DND-41 (cell line): ENCODE data around the gene SPNS2.

Source experiments
- ATAC-seq: fragments of 200-7000 bp; cut with Tn5 transposase; 3 replicates; pipeline ENCODE4 v1.9.1; 2021; ENCODE audit warnings: low read depth; ENCODE audit not compliant: insufficient read depth
- DNase-seq: peaks from one replicate; pipeline ENCODE4 v3.0.0-alpha.2; 2020
- H2AFZ ChIP-seq: 2 replicates; pipeline ENCODE4 v1.6.0; 2012; ENCODE audit warnings: low read depth, low read length
- H3K27ac ChIP-seq: 2 replicates; pipeline ENCODE4 v1.5.1; 2012; ENCODE audit warnings: low read length, inconsistent platforms
- H3K27me3 ChIP-seq: fragments of 200-600 bp; sonication (generic); 2 replicates; pipeline ENCODE4 v1.6.0; 2012; ENCODE audit warnings: low read length, mild to moderate bottlenecking, inconsistent platforms; ENCODE audit not compliant: insufficient read depth, poor library complexity
- H3K36me3 ChIP-seq: 2 replicates; pipeline ENCODE4 v1.5.1; 2012; ENCODE audit warnings: low read length, inconsistent platforms; ENCODE audit not compliant: insufficient read depth
- H3K4me1 ChIP-seq: 2 replicates; pipeline ENCODE4 v1.5.1; 2012; ENCODE audit warnings: mild to moderate bottlenecking, low read length; ENCODE audit not compliant: insufficient read depth
- H3K4me2 ChIP-seq: 2 replicates; pipeline ENCODE4 v1.6.0; 2012; ENCODE audit warnings: mild to moderate bottlenecking, moderate library complexity, low read length, inconsistent platforms; ENCODE audit not compliant: insufficient read depth
- H3K4me3 ChIP-seq, 2 experiments: fragments of 200-600 bp in 1 of 2; shearing (Covaris generic) in 1 of 2; 2 replicates each; pipeline ENCODE4 v1.5.1; 2012 to 2016; ENCODE audit warnings: inconsistent platforms in 2 of 2, low read length in 2 of 2, mild to moderate bottlenecking in 2 of 2, low read depth in 1 of 2, moderate library complexity in 1 of 2
- H3K79me2 ChIP-seq: 2 replicates; pipeline ENCODE4 v1.6.0; 2012; ENCODE audit warnings: low read length, inconsistent platforms; ENCODE audit not compliant: insufficient read depth
- H3K9ac ChIP-seq: 2 replicates; pipeline ENCODE4 v1.6.0; 2012; ENCODE audit warnings: low read depth, mild to moderate bottlenecking, inconsistent platforms, low read length, moderate library complexity
- H3K9me3 ChIP-seq: 2 replicates; pipeline ENCODE4 v1.5.1; 2012; ENCODE audit warnings: low read length, moderate library complexity, mild to moderate bottlenecking, inconsistent platforms; ENCODE audit not compliant: insufficient read depth, severe bottlenecking
- H4K20me1 ChIP-seq: 2 replicates; pipeline ENCODE4 v1.6.0; 2012; ENCODE audit warnings: low read length; ENCODE audit not compliant: insufficient read depth
- EZH2 ChIP-seq: IDR thresholded peaks from 3 replicates; pipeline ENCODE4 v1.6.1; 2012; ENCODE audit warnings: borderline replicate concordance, low read depth, mild to moderate bottlenecking, moderate library complexity, low read length, inconsistent platforms; ENCODE audit not compliant: severe bottlenecking
- TF ChIP-seq, protein P1 (sequence below): IDR thresholded peaks from 2 replicates; pipeline ENCODE4 v1.5.1; 2012; ENCODE audit warnings: borderline replicate concordance, low read length, moderate library complexity, mild to moderate bottlenecking; ENCODE audit not compliant: poor library complexity, severe bottlenecking; ENCODE audit errors: extremely low read depth

Gene SPNS2

DNA sequence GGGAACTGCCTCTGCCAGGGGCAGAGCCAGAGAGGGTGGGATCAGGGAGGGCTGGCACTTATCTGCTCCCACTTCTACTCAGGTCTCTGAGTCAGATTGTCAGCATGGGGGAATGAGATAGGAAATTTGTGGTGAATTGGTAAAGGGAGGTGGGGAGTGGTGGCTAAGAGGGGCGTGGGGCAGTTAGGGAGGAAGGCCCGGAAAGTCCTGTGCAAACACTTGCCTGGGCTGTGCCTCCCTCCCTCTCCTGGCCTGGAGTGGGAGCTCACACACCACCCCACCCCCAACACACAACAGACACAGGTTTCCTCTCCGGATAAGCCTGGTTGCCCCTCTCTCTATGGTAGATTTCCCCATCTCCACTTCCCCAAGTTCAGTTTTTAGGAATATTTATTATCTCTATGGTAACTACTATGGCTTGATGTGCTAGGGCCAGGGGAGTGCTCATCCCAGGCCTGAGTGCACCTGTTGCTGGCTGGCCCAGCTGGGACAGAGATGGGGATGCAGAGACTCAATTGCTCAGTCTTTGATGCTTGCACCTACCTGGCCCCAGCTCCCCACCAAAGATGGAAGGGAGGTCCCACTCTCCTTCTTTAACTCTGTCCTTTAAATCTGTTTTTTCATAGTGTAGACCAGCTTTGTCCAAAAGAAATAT is 2.7 kb downstream of the SPNS2 start:
- no peak for ATAC-seq
- Histone ChIP-seq H3K27ac (no peak overlapping the region), H3K9me3 (no peaks in the 10 kb centered on the region), H3K4me1 (peaks cover 27% of the 10 kb centered on the region), H3K4me3 (no peak overlapping the region), H3K79me2 (no peaks in the 10 kb centered on the region), H3K4me2 (no peak overlapping the region), H3K9ac (no peak overlapping the region), H2AFZ (no peak overlapping the region), H3K27me3 (peaks cover 28% of the 10 kb centered on the region), H4K20me1 (peaks cover 49% of the 10 kb centered on the region), H3K36me3 (no peaks in the 10 kb centered on the region)
- DNase-seq, result no peak
- TF ChIP-seq EZH2, result no peak
- TF ChIP-seq, protein P1, sequence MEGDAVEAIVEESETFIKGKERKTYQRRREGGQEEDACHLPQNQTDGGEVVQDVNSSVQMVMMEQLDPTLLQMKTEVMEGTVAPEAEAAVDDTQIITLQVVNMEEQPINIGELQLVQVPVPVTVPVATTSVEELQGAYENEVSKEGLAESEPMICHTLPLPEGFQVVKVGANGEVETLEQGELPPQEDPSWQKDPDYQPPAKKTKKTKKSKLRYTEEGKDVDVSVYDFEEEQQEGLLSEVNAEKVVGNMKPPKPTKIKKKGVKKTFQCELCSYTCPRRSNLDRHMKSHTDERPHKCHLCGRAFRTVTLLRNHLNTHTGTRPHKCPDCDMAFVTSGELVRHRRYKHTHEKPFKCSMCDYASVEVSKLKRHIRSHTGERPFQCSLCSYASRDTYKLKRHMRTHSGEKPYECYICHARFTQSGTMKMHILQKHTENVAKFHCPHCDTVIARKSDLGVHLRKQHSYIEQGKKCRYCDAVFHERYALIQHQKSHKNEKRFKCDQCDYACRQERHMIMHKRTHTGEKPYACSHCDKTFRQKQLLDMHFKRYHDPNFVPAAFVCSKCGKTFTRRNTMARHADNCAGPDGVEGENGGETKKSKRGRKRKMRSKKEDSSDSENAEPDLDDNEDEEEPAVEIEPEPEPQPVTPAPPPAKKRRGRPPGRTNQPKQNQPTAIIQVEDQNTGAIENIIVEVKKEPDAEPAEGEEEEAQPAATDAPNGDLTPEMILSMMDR, result no peak

DNA sequence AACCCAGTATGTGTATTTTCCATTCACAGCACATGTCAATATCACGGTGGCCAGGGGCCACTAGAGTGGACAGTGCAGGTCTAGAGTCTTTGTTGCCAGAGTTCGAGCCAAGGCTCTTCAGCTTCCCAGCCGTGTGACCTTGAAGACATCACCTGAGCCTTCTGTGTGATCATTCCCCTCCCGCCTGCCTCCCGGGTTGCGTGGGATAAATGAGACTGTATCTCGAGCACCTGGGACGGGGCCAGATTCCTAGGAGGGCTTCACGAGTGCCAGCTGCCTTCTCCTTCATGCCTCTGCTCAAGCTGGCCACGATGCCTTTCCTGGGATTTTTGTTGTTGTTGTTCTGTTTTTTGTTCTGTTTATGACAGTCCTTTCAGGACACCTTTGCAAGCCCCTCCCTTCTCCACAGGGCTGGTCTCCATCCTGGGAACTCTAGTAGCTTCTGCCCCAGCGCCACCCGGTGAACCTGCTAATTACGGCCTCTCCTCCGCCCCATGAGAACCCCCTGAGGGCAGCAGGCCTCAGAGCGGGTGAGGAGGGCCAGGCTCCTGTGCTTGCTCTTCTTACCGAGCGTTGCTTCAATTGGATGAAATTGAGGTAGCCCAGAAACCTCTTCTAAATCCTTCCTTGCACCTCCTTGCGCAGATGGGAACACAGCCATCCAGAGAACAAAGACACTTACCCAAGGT is 3.9 kb downstream of the SPNS2 start:
- DNase-seq (no peak), ATAC-seq (no peak)
- Histone ChIP-seq H3K27me3 (peaks cover 28% of the 10 kb centered on the region), H3K4me1 (peaks cover 27% of the 10 kb centered on the region), H3K36me3 (no peaks in the 10 kb centered on the region), H4K20me1 (peaks cover 43% of the 10 kb centered on the region), H3K4me3 (no peak overlapping the region), H2AFZ (no peak overlapping the region), H3K27ac (no peak overlapping the region), H3K9ac (no peak overlapping the region), H3K9me3 (no peaks in the 10 kb centered on the region), H3K4me2 (no peak overlapping the region), H3K79me2 (no peaks in the 10 kb centered on the region)
- TF ChIP-seq EZH2, result no peak
- TF ChIP-seq, protein P1, result no peak

DNA sequence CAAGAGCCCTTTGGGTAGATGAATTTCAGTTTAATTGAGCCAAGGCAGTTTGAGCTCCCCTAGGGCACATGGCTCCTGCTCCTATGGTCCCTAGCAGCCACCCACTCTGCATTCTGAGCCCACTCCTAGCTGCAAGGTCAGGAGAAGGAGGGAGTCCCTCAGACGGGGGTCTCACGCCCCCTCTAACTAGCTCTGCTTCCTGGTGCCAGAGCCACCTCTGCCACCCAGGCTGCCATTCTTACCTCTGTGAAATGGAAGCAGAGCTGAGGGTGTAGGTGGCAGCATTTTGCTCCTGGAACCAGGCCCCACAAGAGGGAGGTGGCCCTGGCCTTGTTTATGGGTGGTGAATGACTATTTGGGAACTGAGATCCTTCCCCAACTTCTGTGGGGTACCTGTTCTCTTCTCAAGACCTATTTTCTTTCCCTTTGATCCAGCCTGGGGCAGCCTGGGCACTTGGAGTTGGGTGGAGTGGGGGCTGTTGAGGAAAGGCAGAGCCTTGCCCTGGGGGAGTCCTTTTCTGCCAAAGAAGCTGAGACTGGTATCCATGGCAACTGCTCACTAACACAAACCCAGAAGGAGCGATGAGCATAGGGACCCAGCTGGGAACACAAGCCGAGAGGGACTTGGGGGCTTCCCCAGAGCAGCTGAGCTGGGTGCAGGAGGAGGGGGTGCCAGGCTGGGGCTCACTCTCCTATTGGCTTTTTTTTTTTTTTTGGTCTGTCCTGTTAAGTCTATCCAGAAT is 4.8 kb downstream of the SPNS2 start:
- no peaks in the 10 kb centered on the region for H3K79me2 ChIP-seq
- ATAC-seq, result no peak
- H3K4me1 ChIP-seq, result peaks cover 23% of the 10 kb centered on the region
- no peaks in the 10 kb centered on the region for H3K9me3 ChIP-seq
- H3K4me2 ChIP-seq, result no peak overlapping the region
- H2AFZ ChIP-seq, result no peak overlapping the region
- TF ChIP-seq, protein P1, result no peak
- no peak for TF ChIP-seq EZH2
- peaks cover 35% of the 10 kb centered on the region for H4K20me1 ChIP-seq
- H3K36me3 ChIP-seq, result no peaks in the 10 kb centered on the region
- DNase-seq, result no peak
- H3K9ac ChIP-seq, result no peak overlapping the region
- peaks cover 24% of the 10 kb centered on the region for H3K27me3 ChIP-seq
- H3K27ac ChIP-seq, result no peak overlapping the region
- H3K4me3 ChIP-seq, result no peak overlapping the region
